HepG2 (cell line): ENCODE measurements around the gene SMURF1. TPM values are rescaled to one million over a fixed set of nuclear protein-coding genes. Genes with fewer than 3 reads are reported as not detected.
A peak's percentile ranks its signal among the peaks of the same experiment; 100 is the strongest.

Experiments used
- BRCA1 ChIP-seq: sonication (generic); formaldehyde crosslinking; IDR thresholded peaks from 2 replicates; pipeline ENCODE4 v1.4.0; 2020; ENCODE audit warnings: missing genetic modification reagents
- GTF3A ChIP-seq: sonication (generic); formaldehyde crosslinking; conservative IDR thresholded peaks from 2 replicates; pipeline ENCODE4 v1.4.0; 2020; ENCODE audit warnings: mild to moderate bottlenecking, missing genetic modification reagents
- HBP1 ChIP-seq: IDR thresholded peaks from 2 replicates; pipeline ENCODE4 v1.6.1; 2016; ENCODE audit warnings: low read depth, control low read depth
- HDAC2 ChIP-seq: sonication (generic); formaldehyde crosslinking; IDR thresholded peaks from 2 replicates; pipeline ENCODE4 v1.4.0; 2020; ENCODE audit warnings: missing genetic modification reagents
- NAIF1 ChIP-seq: sonication (generic); formaldehyde crosslinking; IDR thresholded peaks from 2 replicates; pipeline ENCODE4 v1.5.0; 2020; ENCODE audit warnings: mild to moderate bottlenecking, missing genetic modification reagents, borderline replicate concordance
- NKX3-1 ChIP-seq: sonication (generic); formaldehyde crosslinking; IDR thresholded peaks from 2 replicates; pipeline ENCODE4 v1.5.0; 2020; ENCODE audit warnings: missing genetic modification reagents
- POLR2A ChIP-seq, 2 experiments: IDR thresholded peaks; 2 replicates each; pipeline ENCODE4 v1.6.1; 2011; ENCODE audit warnings: low read depth in 2 of 2, low read length in 2 of 2, mild to moderate bottlenecking in 1 of 2, moderate library complexity in 1 of 2; ENCODE audit not compliant: insufficient read depth in 1 of 2
- SATB2 ChIP-seq: sonication (generic); formaldehyde crosslinking; IDR thresholded peaks from 2 replicates; pipeline ENCODE4 v1.5.0; 2020; ENCODE audit warnings: missing genetic modification reagents
- SP140L ChIP-seq: sonication (generic); formaldehyde crosslinking; IDR thresholded peaks from 2 replicates; pipeline ENCODE4 v1.4.0; 2020; ENCODE audit warnings: missing genetic modification reagents, borderline replicate concordance
- SP5 ChIP-seq: IDR thresholded peaks from 2 replicates; pipeline ENCODE4 v1.6.1; 2016; ENCODE audit warnings: low read depth, borderline replicate concordance
- TAF1 ChIP-seq: sonication (generic); formaldehyde crosslinking; IDR thresholded peaks from 2 replicates; pipeline ENCODE4 v1.4.0; 2020; ENCODE audit warnings: missing genetic modification reagents
- THAP11 ChIP-seq: IDR thresholded peaks from 2 replicates; pipeline ENCODE4 v1.6.1; 2016; ENCODE audit warnings: missing biosample characterization, missing genetic modification reagents
- U2AF1 ChIP-seq: fragments of 200-400 bp; formaldehyde crosslinking; optimal IDR thresholded peaks from 2 replicates; pipeline ENCODE3; 2017; ENCODE audit warnings: mild to moderate bottlenecking, low read depth, low read length
- WIZ ChIP-seq: sonication (generic); formaldehyde crosslinking; IDR thresholded peaks from 2 replicates; pipeline ENCODE4 v1.5.1; 2020; ENCODE audit warnings: mild to moderate bottlenecking, missing genetic modification reagents
- ZBTB42 ChIP-seq: sonication (generic); formaldehyde crosslinking; IDR thresholded peaks from 2 replicates; pipeline ENCODE4 v1.5.0; 2020; ENCODE audit warnings: mild to moderate bottlenecking, missing genetic modification reagents
- ZEB1 ChIP-seq: IDR thresholded peaks from 2 replicates; pipeline ENCODE4 v1.6.1; 2012; ENCODE audit warnings: mild to moderate bottlenecking, low read depth, inconsistent platforms; ENCODE audit not compliant: insufficient replicate concordance
- ZIK1 ChIP-seq: sonication (generic); formaldehyde crosslinking; IDR thresholded peaks from 2 replicates; pipeline ENCODE4 v1.5.0; 2020; ENCODE audit warnings: mild to moderate bottlenecking, low read depth, missing genetic modification reagents, borderline replicate concordance
- ZNF101 ChIP-seq: sonication (generic); formaldehyde crosslinking; IDR thresholded peaks from 2 replicates; pipeline ENCODE4 v1.4.0; 2020; ENCODE audit warnings: mild to moderate bottlenecking, low read depth, missing genetic modification reagents, borderline replicate concordance
- ZNF552 ChIP-seq: sonication (generic); formaldehyde crosslinking; IDR thresholded peaks from 2 replicates; pipeline ENCODE4 v1.9.0; 2022; ENCODE audit warnings: missing genetic modification reagents, mild to moderate bottlenecking, borderline replicate concordance
- ZNF572 ChIP-seq: sonication (generic); formaldehyde crosslinking; IDR thresholded peaks from 2 replicates; pipeline ENCODE4 v1.5.1; 2020; ENCODE audit warnings: mild to moderate bottlenecking, missing genetic modification reagents
- ZSCAN29 ChIP-seq: sonication (generic); formaldehyde crosslinking; conservative IDR thresholded peaks from 2 replicates; pipeline ENCODE4 v1.4.0; 2020; ENCODE audit warnings: mild to moderate bottlenecking, missing genetic modification reagents
- polyA plus RNA-seq, 8 experiments: library from polyadenylated mRNA; depleted of rRNA in 3 of 8; stranded (reverse) in 7 of 8; unstranded in 1 of 8; fragments of >200 nt; fragmentation: Illumina TruSeq in 4 of 8; extraction: Trizol in 4 of 8; gene quantifications; 2 replicates each; pipeline versions ENCODE4 v1.2.1 to v1.2.3, GENCODE V29; 2011 to 2016; ENCODE audit warnings: low read depth in 4 of 8, missing spikeins in 1 of 8, mixed read lengths in 1 of 8; ENCODE audit not compliant: insufficient read depth in 1 of 8
- total RNA-seq, 5 experiments: library from RNA; depleted of rRNA; stranded (reverse); fragments of >200 nt; fragmentation: Illumina TruSeq; extraction: Trizol; gene quantifications; 2 replicates each; pipeline ENCODE4 v1.2.3, GENCODE V29; 2016; ENCODE audit warnings: low read depth in 1 of 5
- TF ChIP-seq, protein P1 (sequence below): sonication (generic); formaldehyde crosslinking; IDR thresholded peaks from 2 replicates; pipeline ENCODE4 v1.4.0; 2020; ENCODE audit warnings: mild to moderate bottlenecking, low read depth, missing genetic modification reagents
- TF ChIP-seq, protein P2 (sequence below): IDR thresholded peaks from 2 replicates; pipeline ENCODE4 v1.6.1; 2012; ENCODE audit warnings: low read depth, low read length, improper control_type of control experiment
- TF ChIP-seq, protein P3 (sequence below): sonication (generic); formaldehyde crosslinking; IDR thresholded peaks from 2 replicates; pipeline ENCODE4 v1.5.0; 2020; ENCODE audit warnings: missing genetic modification reagents
- TF ChIP-seq, protein P4 (sequence below): sonication (generic); formaldehyde crosslinking; IDR thresholded peaks from 2 replicates; pipeline ENCODE4 v1.4.0; 2020; ENCODE audit warnings: mild to moderate bottlenecking, missing genetic modification reagents, borderline replicate concordance

SMURF1 gene
- total and polyA plus RNA-seq, 2 of the 13 experiments (the other 11 are each of a cell fraction or from before 2014, with no cell fraction given) = 8.3 to 11.1 TPM

GRCh38 chr7:99098824-99099498 is 44.9 kb downstream of the SMURF1 start (continued):
- no peak for TF ChIP-seq SP5
- TF ChIP-seq POLR2A (IDR thresholded peaks at IDR 0.05; ENCODE audit: insufficient read depth in 1 of 2, low read depth in 2 of 2, low read length in 2 of 2) = peak; percentile 54 to 82; a peak in 3 of 4 replicates
- no peak for TF ChIP-seq HDAC2
- 0 out of 2 replicates have a peak, but pooled peaks have one; percentile 34 for TF ChIP-seq HBP1 (CRISPR knock-in tag)
- TF ChIP-seq ZNF101 (CRISPR knock-in tag) = no peak
- TF ChIP-seq SP140L (CRISPR knock-in tag) = no peak
- TF ChIP-seq, protein P1, sequence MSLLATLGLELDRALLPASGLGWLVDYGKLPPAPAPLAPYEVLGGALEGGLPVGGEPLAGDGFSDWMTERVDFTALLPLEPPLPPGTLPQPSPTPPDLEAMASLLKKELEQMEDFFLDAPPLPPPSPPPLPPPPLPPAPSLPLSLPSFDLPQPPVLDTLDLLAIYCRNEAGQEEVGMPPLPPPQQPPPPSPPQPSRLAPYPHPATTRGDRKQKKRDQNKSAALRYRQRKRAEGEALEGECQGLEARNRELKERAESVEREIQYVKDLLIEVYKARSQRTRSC = no peak
- TF ChIP-seq ZNF572 (CRISPR knock-in tag) = no peak
- TF ChIP-seq, protein P2, sequence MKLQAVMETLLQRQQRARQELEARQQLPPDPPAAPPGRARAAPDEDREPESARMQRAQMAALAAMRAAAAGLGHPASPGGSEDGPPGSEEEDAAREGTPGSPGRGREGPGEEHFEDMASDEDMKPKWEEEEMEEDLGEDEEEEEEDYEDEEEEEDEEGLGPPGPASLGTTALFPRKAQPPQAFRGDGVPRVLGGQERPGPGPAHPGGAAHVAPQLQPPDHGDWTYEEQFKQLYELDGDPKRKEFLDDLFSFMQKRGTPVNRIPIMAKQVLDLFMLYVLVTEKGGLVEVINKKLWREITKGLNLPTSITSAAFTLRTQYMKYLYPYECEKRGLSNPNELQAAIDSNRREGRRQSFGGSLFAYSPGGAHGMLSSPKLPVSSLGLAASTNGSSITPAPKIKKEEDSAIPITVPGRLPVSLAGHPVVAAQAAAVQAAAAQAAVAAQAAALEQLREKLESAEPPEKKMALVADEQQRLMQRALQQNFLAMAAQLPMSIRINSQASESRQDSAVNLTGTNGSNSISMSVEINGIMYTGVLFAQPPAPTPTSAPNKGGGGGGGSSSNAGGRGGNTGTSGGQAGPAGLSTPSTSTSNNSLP = no peak; the same call in 1 of the 2 replicates
- peak; percentile 56; the same call in 1 of the 2 replicates for TF ChIP-seq THAP11 (CRISPR knock-in tag)
- TF ChIP-seq NKX3-1 (CRISPR knock-in tag) = no peak
- 0 out of 2 replicates have a peak, but pooled peaks have one; percentile 46 for TF ChIP-seq WIZ (CRISPR knock-in tag)
- TF ChIP-seq ZNF552 (CRISPR knock-in tag) = 0 out of 2 replicates have a peak, but pooled peaks have one; percentile 27
- TF ChIP-seq BRCA1 (CRISPR knock-in tag) = peak; percentile 33; the same call in 1 of the 2 replicates
- no peak for TF ChIP-seq ZIK1 (CRISPR knock-in tag)
- no peak for TF ChIP-seq SATB2 (CRISPR knock-in tag)
- TF ChIP-seq, protein P3, sequence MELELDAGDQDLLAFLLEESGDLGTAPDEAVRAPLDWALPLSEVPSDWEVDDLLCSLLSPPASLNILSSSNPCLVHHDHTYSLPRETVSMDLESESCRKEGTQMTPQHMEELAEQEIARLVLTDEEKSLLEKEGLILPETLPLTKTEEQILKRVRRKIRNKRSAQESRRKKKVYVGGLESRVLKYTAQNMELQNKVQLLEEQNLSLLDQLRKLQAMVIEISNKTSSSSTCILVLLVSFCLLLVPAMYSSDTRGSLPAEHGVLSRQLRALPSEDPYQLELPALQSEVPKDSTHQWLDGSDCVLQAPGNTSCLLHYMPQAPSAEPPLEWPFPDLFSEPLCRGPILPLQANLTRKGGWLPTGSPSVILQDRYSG (CRISPR knock-in tag) = no peak
- TF ChIP-seq GTF3A (CRISPR knock-in tag) = no peak
- no peak for TF ChIP-seq U2AF1
- TF ChIP-seq ZEB1 = no peak
- TF ChIP-seq TAF1 = no peak; the same call in 1 of the 2 replicates
- no peak for TF ChIP-seq NAIF1 (CRISPR knock-in tag)
- TF ChIP-seq ZBTB42 (CRISPR knock-in tag) = no peak
- TF ChIP-seq ZSCAN29 = no peak
- TF ChIP-seq, protein P4, sequence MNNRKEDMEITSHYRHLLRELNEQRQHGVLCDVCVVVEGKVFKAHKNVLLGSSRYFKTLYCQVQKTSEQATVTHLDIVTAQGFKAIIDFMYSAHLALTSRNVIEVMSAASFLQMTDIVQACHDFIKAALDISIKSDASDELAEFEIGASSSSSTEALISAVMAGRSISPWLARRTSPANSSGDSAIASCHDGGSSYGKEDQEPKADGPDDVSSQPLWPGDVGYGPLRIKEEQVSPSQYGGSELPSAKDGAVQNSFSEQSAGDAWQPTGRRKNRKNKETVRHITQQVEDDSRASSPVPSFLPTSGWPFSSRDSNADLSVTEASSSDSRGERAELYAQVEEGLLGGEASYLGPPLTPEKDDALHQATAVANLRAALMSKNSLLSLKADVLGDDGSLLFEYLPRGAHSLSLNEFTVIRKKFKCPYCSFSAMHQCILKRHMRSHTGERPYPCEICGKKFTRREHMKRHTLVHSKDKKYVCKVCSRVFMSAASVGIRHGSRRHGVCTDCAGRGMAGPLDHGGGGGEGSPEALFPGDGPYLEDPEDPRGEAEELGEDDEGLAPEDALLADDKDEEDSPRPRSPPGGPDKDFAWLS (CRISPR knock-in tag) = no peak
